GM10248 (cell line): ENCODE results near the gene HS2ST1.
A peak's percentile ranks its signal among the peaks of the same experiment; 100 is the strongest.
"Not testable (repeated sequence)": the region's sequence is repeated elsewhere in the genome, so short reads cannot be mapped to it uniquely, and the experiment has no call there.

Experiments
- CTCF ChIA-PET: fragments of 300-600 bp; sonication (Branson Sonifier 250); formaldehyde crosslinking; extraction: SDS; loops from one replicate; lab custom pipeline; 2021; ENCODE audit warnings: antibody characterized with exemption; lab: Yijun Ruan, JAX
- POLR2A ChIA-PET: fragments of 350-650 bp; sonication (Branson Sonifier 250); formaldehyde crosslinking; extraction: SDS; loops from one replicate; lab custom pipeline; 2020; ENCODE audit warnings: antibody characterized with exemption; lab: Yijun Ruan, JAX
- DNase-seq: peaks from one replicate; pipeline ENCODE4 v3.0.0; 2012; ENCODE audit errors: extremely low spot score
- CTCF ChIP-seq: IDR thresholded peaks from 2 replicates; pipeline ENCODE4 v1.5.1; 2012; ENCODE audit warnings: mild to moderate bottlenecking, low read depth; ENCODE audit errors: extremely low read depth, missing control alignments, control extremely low read depth

HS2ST1 gene

GRCh38 chr1:87004857-87005256 lies 90.4 kb downstream of the HS2ST1 start:
- ChIA-PET CTCF (interaction anchor here (1.2 kb wide), 1 partner anchor 11 kb away, joined by 4 read pairs; no protein-coding TSS in a partner anchor), POLR2A (no interaction called here)
- no peak for TF ChIP-seq CTCF
- no peak for DNase-seq

- DNase-seq, result no peak
- ChIA-PET POLR2A (no interaction called here), CTCF (no interaction called here)
- no peak for TF ChIP-seq CTCF
Observed at GRCh38 chr1:87007323-87007722, 92.9 kb downstream of the HS2ST1 start.

GRCh38 chr1:87013385-87013784 lies 99.0 kb downstream of the HS2ST1 start:
- POLR2A ChIA-PET, DNase-seq: not testable (repeated sequence)
- CTCF ChIA-PET, result interaction anchor here (0.9 to 1.7 kb wide), 4 partner anchors 16 to 37 kb away, joined by 3 to 5 read pairs (median 3); no protein-coding TSS in a partner anchor

GRCh38 chr1:87017998-87018672 lies 103.7 kb downstream of the HS2ST1 start:
- CTCF ChIA-PET, result interaction anchor here (1.0 kb wide), 1 partner anchor 15 kb away, joined by 3 read pairs; no protein-coding TSS in a partner anchor
- POLR2A ChIA-PET, result no interaction called here
- TF ChIP-seq CTCF, result no peak
- DNase-seq, result no peak

- no peak for DNase-seq
- TF ChIP-seq CTCF, result no peak
- ChIA-PET POLR2A (no interaction called here), CTCF (interaction anchor here (0.6 to 1.3 kb wide), 2 partner anchors 23 to 66 kb away, joined by 3 to 5 read pairs; no protein-coding TSS in a partner anchor)
Observed at GRCh38 chr1:87023326-87023725, 108.9 kb downstream of the HS2ST1 start.

DNA sequence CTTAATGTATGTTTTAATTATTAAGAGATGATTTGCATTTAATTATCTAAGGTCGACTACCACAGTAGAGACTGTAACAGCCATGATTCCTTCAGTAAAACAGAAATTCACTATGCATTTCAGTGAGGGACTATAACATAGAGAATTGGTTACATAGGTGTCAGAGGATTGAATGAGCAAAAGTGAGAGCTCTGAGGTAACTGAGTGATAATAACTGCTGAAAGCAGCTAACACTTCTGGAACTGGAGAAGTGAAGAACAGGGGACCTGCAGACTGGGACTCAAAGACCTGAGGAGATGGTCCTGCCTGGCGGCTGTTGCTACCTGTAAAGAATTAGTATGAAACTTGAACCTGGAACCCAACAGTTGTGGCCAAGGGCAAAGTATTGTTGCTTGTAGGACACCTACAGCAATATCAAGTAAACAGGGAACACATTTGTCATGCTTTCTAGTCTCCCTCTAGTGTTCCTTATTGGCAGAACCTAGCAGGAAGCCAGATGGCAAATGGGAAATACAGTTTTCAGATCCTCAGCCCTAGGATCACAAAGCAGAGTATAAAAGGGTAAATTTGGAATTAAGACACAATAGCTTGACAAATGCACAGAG lies 110.6 kb downstream of the HS2ST1 start:
- ChIA-PET CTCF (interaction anchor here (0.7 to 1.8 kb wide), 6 partner anchors 9 to 110 kb away, joined by 3 to 8 read pairs (median 5); partner anchors contain the start of gene HS2ST1), POLR2A (no interaction called here)
- peak; percentile 25 for DNase-seq
- peak; percentile 40 for TF ChIP-seq CTCF

- CTCF ChIA-PET, POLR2A ChIA-PET, DNase-seq: not testable (repeated sequence)
Observed at GRCh38 chr1:87027561-87027960, 113.1 kb downstream of the HS2ST1 start.
